ENCODE data around the gene CDC45.

Gene CDC45

GRCh38 chr22:19483481-19484244 lies 3.9 kb downstream of the CDC45 start:
- WGBS (ENCODE audit: insufficient coverage, insufficient read length) = no CpG with 5 or more reads among the region's 8 CpGs
- Histone ChIP-seq H3K4me1 (ENCODE audit: control insufficient read depth, insufficient read depth, low read length) (no peaks in the 10 kb centered on the region), H3K4me3 (ENCODE audit: low read length) (no peak overlapping the region), H3K27ac (ENCODE audit: low read length) (no peak overlapping the region), H3K27me3 (ENCODE audit: control insufficient read depth, insufficient read depth, low read length) (no peaks in the 10 kb centered on the region), H3K36me3 (ENCODE audit: control insufficient read depth, insufficient read depth, low read length) (peaks cover 18% of the 10 kb centered on the region), H3K9me3 (ENCODE audit: control insufficient read depth, insufficient read depth, low read length) (no peaks in the 10 kb centered on the region; the same call in 1 of the 2 replicates)
- DNase-seq (ENCODE audit: low read depth, low spot score) = no peak

DNA sequence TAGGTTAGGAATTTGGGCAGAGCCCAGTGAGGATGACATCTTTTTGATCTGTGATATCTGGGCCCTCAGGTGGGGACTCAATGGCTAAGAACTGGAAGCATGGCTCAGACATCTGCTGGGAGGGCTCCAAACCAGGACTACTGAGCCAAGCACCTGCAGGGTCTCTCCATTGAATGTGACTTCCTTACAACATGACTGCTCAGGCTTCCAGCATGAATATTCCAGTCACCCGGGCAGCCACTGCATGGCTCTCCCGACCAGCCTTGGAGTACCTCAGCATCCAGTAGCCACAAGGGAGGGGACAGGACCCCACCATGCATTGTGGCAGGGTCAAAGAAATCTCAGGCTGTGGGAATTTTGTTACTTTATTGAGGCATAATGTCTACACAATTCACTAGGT lies 8.6 kb downstream of the CDC45 start:
- no peaks in the 10 kb centered on the region for H3K27me3 ChIP-seq (ENCODE audit: control insufficient read depth, insufficient read depth, low read length)
- H3K4me1 ChIP-seq (ENCODE audit: control insufficient read depth, insufficient read depth, low read length) = no peaks in the 10 kb centered on the region
- no peak overlapping the region for H3K4me3 ChIP-seq (ENCODE audit: low read length)
- H3K36me3 ChIP-seq (ENCODE audit: control insufficient read depth, insufficient read depth, low read length) = peaks cover 19% of the 10 kb centered on the region
- WGBS (ENCODE audit: insufficient coverage, insufficient read length) = no CpG with 5 or more reads among the region's 2 CpGs
- no peak overlapping the region for H3K27ac ChIP-seq (ENCODE audit: low read length)
- no peaks in the 10 kb centered on the region; the same call in 1 of the 2 replicates for H3K9me3 ChIP-seq (ENCODE audit: control insufficient read depth, insufficient read depth, low read length)
- no peak for DNase-seq (ENCODE audit: low read depth, low spot score)

- Histone ChIP-seq H3K9me3 (ENCODE audit: control insufficient read depth, insufficient read depth, low read length) (no peaks in the 10 kb centered on the region), H3K4me1 (ENCODE audit: control insufficient read depth, insufficient read depth, low read length) (no peaks in the 10 kb centered on the region), H3K27ac (ENCODE audit: low read length) (no peak overlapping the region), H3K27me3 (ENCODE audit: control insufficient read depth, insufficient read depth, low read length) (no peaks in the 10 kb centered on the region), H3K4me3 (ENCODE audit: low read length) (no peak overlapping the region), H3K36me3 (ENCODE audit: control insufficient read depth, insufficient read depth, low read length) (peaks cover 17% of the 10 kb centered on the region)
- WGBS (ENCODE audit: insufficient coverage, insufficient read length) = no CpG with 5 or more reads among the region's 7 CpGs
- DNase-seq (ENCODE audit: low read depth, low spot score) = no peak
Observed at GRCh38 chr22:19488884-19489843, 9.4 kb downstream of the CDC45 start.

GRCh38 chr22:19490628-19491230 lies 11.0 kb downstream of the CDC45 start:
- no peak overlapping the region for H3K27ac ChIP-seq (ENCODE audit: low read length)
- H3K9me3 ChIP-seq (ENCODE audit: control insufficient read depth, insufficient read depth, low read length) = no peaks in the 10 kb centered on the region
- no CpG with 5 or more reads among the region's 5 CpGs for WGBS (ENCODE audit: insufficient coverage, insufficient read length)
- no peak for DNase-seq (ENCODE audit: low read depth, low spot score)
- H3K4me1 ChIP-seq (ENCODE audit: control insufficient read depth, insufficient read depth, low read length) = no peaks in the 10 kb centered on the region; the same call in 1 of the 2 replicates
- no peak overlapping the region for H3K4me3 ChIP-seq (ENCODE audit: low read length)
- H3K36me3 ChIP-seq (ENCODE audit: control insufficient read depth, insufficient read depth, low read length) = peaks cover 12% of the 10 kb centered on the region
- no peaks in the 10 kb centered on the region for H3K27me3 ChIP-seq (ENCODE audit: control insufficient read depth, insufficient read depth, low read length)

DNA sequence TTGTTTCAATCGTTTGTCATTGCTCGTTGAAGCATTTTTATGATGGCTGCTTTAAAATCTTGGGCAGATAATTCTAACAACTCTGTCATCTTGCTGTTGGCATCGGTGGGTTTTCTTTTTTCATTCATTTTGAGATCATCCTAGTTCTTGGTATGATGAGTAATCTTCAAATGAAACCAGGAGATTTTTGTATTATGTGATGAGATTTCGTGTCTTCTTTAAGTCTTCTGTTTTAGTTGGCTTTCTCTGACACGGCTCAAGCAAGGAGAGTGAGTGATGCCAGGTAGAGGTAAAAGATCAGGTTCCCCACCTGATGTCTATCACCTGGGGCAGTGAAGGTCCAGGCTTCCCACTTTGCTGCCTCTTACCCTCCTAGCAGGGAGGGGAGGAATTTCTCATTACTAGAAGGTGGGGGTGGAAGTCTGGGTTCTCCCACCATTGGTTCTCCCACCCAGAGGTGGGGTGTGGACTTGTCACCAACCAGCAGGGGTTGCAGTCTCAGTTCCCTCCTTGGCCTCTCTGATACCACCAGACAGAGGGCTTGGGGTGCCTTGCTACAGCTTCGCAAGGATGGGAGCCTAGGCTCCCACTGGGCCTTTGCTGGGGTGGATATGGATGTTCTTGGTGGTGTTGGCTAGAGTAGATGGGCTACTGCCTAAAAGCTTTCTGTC lies 12.9 kb downstream of the CDC45 start:
- Histone ChIP-seq H3K4me1 (ENCODE audit: control insufficient read depth, insufficient read depth, low read length) (no peaks in the 10 kb centered on the region; the same call in 1 of the 2 replicates), H3K36me3 (ENCODE audit: control insufficient read depth, insufficient read depth, low read length) (peaks cover 18% of the 10 kb centered on the region), H3K27me3 (ENCODE audit: control insufficient read depth, insufficient read depth, low read length) (no peaks in the 10 kb centered on the region), H3K27ac (ENCODE audit: low read length) (no peak overlapping the region), H3K9me3 (ENCODE audit: control insufficient read depth, insufficient read depth, low read length) (no peaks in the 10 kb centered on the region), H3K4me3 (ENCODE audit: low read length) (no peak overlapping the region)
- DNase-seq (ENCODE audit: low read depth, low spot score) = no peak
- no CpG with 5 or more reads among the region's 6 CpGs for WGBS (ENCODE audit: insufficient coverage, insufficient read length)

GRCh38 chr22:19494001-19494560 lies 14.4 kb downstream of the CDC45 start:
- Histone ChIP-seq H3K27me3 (ENCODE audit: control insufficient read depth, insufficient read depth, low read length) (no peaks in the 10 kb centered on the region), H3K36me3 (ENCODE audit: control insufficient read depth, insufficient read depth, low read length) (peaks cover 18% of the 10 kb centered on the region; the same call in 1 of the 2 replicates), H3K9me3 (ENCODE audit: control insufficient read depth, insufficient read depth, low read length) (no peaks in the 10 kb centered on the region), H3K27ac (ENCODE audit: low read length) (no peak overlapping the region), H3K4me1 (ENCODE audit: control insufficient read depth, insufficient read depth, low read length) (no peaks in the 10 kb centered on the region; the same call in 1 of the 2 replicates), H3K4me3 (ENCODE audit: low read length) (no peak overlapping the region)
- DNase-seq (ENCODE audit: low read depth, low spot score) = no peak
- WGBS (ENCODE audit: insufficient coverage, insufficient read length) = no CpG with 5 or more reads among the region's 8 CpGs

DNA sequence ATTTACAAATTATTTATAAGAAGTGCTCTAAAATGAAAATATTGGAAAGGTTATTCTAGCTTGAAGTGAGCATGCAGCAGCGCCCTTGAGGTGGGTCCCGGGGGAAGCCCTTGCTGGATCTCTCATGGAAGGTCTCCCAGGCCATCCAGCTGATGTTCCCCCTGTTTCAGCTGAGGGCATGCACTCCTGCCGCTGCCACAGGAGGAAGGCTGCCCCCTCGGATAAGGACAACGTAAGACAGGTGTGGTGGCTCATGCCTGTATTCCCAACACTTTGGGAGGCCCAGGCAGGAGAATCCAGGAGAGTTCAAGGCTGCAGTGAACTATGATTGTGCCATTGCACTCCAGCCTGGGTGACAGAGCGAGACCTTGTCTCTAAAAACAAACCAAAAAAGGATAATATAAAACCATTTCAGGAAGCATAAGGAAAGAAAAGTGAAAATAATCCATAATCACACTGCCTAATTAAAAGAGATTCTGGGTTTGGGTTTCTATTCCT lies 15.0 kb downstream of the CDC45 start:
- H3K4me3 ChIP-seq (ENCODE audit: low read length) = no peak overlapping the region
- peaks cover 18% of the 10 kb centered on the region; the same call in 1 of the 2 replicates for H3K36me3 ChIP-seq (ENCODE audit: control insufficient read depth, insufficient read depth, low read length)
- H3K9me3 ChIP-seq (ENCODE audit: control insufficient read depth, insufficient read depth, low read length) = no peaks in the 10 kb centered on the region
- no peak for DNase-seq (ENCODE audit: low read depth, low spot score)
- no CpG with 5 or more reads among the region's 6 CpGs for WGBS (ENCODE audit: insufficient coverage, insufficient read length)
- no peaks in the 10 kb centered on the region for H3K27me3 ChIP-seq (ENCODE audit: control insufficient read depth, insufficient read depth, low read length)
- H3K4me1 ChIP-seq (ENCODE audit: control insufficient read depth, insufficient read depth, low read length) = no peaks in the 10 kb centered on the region; the same call in 1 of the 2 replicates
- no peak overlapping the region for H3K27ac ChIP-seq (ENCODE audit: low read length)

- Histone ChIP-seq H3K27ac (ENCODE audit: low read length) (no peak overlapping the region), H3K36me3 (ENCODE audit: control insufficient read depth, insufficient read depth, low read length) (peaks cover 18% of the 10 kb centered on the region; the same call in 1 of the 2 replicates), H3K9me3 (ENCODE audit: control insufficient read depth, insufficient read depth, low read length) (no peaks in the 10 kb centered on the region), H3K4me1 (ENCODE audit: control insufficient read depth, insufficient read depth, low read length) (no peaks in the 10 kb centered on the region; the same call in 1 of the 2 replicates), H3K4me3 (ENCODE audit: low read length) (no peak overlapping the region), H3K27me3 (ENCODE audit: control insufficient read depth, insufficient read depth, low read length) (no peaks in the 10 kb centered on the region)
- no peak for DNase-seq (ENCODE audit: low read depth, low spot score)
- no CpG with 5 or more reads among the region's 5 CpGs for WGBS (ENCODE audit: insufficient coverage, insufficient read length)
Observed at GRCh38 chr22:19495562-19496323, 16.0 kb downstream of the CDC45 start.

DNA sequence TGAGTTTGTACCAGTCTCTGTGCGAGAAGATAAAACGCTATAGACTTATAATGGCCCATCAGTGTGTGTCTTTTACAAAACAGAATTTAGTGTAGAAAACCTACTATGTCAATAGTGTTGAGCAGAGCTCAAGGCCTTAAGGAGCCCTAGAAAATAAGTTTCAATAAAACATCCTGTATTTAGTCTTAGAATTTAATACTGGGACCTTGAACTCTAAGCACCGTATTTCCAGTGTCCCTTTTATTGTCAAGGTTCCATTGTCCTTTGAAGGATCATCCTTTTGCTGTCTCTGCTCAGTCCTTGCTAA lies 16.6 kb downstream of the CDC45 start:
- no peak overlapping the region for H3K4me3 ChIP-seq (ENCODE audit: low read length)
- DNase-seq (ENCODE audit: low read depth, low spot score) = no peak
- no peaks in the 10 kb centered on the region for H3K9me3 ChIP-seq (ENCODE audit: control insufficient read depth, insufficient read depth, low read length)
- no peaks in the 10 kb centered on the region; the same call in 1 of the 2 replicates for H3K4me1 ChIP-seq (ENCODE audit: control insufficient read depth, insufficient read depth, low read length)
- no peaks in the 10 kb centered on the region for H3K27me3 ChIP-seq (ENCODE audit: control insufficient read depth, insufficient read depth, low read length)
- H3K36me3 ChIP-seq (ENCODE audit: control insufficient read depth, insufficient read depth, low read length) = peaks cover 18% of the 10 kb centered on the region; the same call in 1 of the 2 replicates
- WGBS (ENCODE audit: insufficient coverage, insufficient read length) = no CpG with 5 or more reads among the region's 3 CpGs
- no peak overlapping the region for H3K27ac ChIP-seq (ENCODE audit: low read length)

Data from iPS DF 6.9 (cell line).